ENCODE data around the gene PIK3C2A.

Gene PIK3C2A

DNA sequence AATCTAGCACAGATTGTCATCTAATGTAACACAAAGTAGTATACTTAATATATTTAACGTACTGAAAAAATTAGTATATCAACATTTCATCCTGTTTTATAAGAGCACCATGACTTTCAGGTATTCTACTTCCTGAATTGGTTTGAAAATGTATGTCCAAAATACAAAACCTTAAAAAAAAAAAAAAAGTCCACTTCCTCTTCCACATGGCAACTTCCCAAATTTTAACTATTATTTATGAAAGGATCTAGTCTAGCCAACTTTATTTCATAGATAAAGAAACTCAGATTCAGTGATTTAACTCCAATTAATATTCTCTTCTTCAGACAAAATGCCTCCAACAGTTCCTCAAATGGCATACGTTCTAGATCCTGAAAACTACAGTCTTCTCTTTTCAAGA is 44.0 kb downstream of the PIK3C2A start:
- DNase-seq (ENCODE audit: low read depth in 1 of 2, low spot score in 1 of 2): no peak

DNA sequence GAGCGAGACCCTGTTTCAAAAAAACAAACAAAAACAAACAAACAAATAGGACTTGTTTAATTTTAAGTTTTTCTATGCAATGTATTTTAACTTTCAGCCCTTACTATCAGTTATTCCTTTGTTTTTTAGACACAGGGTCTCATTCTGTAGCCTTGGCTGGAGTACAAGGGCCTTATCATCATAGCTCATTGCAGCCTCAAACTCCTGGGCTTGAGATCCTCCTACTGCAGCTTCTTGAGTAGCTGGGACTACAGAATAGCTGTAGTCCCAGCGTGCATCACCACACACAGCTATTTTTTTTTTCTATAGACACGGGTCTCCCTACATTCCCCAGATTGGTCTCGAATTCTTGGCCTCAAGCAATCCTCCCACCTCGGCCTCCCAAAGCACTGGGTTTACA is 44.5 kb downstream of the PIK3C2A start:
- DNase-seq (ENCODE audit: low read depth in 1 of 2, low spot score in 1 of 2): no peak

DNA sequence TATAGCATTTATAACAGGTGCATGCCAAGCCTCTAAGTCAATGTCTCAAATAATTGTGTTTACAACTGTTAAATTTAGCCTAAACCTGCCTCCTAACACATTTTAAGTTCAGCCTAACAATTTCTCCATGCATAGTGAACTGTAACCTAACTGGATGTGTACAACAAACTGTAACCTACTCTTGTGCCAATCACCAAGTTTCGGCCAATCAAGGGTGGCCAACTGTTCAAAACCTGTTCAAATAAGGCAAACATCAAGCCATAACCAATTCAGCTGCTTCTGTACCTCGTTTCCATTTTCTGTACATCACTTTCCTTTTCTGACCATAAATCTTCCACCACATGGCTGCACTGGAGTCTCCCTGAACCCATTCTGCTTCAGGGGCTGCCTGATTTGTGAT is 45.4 kb downstream of the PIK3C2A start:
- no peak for DNase-seq (ENCODE audit: low read depth in 1 of 2, low spot score in 1 of 2)

DNA sequence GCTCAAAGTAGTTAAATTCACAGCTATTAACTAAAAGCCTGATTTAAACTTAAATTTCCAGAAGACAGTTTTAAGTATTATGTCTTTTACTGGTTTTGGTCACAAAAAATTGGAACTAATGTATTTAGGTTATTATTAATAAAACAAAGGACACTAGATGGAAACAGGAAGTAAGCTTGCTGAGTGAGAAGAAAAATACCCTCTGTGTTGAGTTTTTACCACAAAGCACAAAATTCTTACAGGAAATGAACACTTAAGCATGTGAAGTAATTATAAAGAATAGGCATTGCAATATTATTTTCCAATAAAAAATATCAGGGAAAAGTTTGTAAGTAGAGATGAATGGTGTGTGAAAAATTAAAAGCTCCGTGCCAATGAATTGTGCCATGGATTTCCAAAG is 46.3 kb downstream of the PIK3C2A start:
- DNase-seq (ENCODE audit: low read depth in 1 of 2, low spot score in 1 of 2): no peak

DNA sequence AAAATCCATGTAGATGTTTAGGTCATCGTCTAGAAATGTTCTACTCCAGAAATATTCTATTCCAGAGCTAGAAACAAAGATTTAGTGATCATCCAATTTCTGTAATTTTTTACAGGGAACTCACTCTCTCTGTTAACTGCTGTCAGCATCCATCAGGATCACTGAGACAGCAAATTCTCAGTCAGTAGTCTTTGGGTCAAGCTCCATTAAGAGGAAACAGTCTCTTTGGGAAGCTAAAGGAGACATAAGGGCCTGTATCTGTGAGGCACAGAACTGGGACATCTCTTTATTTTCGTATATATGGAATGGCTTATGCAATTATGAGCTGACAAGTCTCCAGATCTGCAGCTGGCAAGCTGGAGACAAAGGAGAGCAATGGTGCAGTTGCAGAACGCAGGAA is 48.3 kb downstream of the PIK3C2A start:
- DNase-seq (ENCODE audit: low read depth in 1 of 2, low spot score in 1 of 2): no peak
